Endometrium (tissue), 2 donors: Measurements from ENCODE around the gene ZNF366.

Experiments used
- FAIRE-seq: peaks from 2 replicates; lab custom pipeline; 2012; peaks lifted over from hg19 to GRCh38; lab: Jason Lieb, UNC
- donor health status: control.
- donor health status: control.

ZNF366 gene

GRCh38 chr5:72465066-72465465, 42.1 kb downstream of the ZNF366 start:
- FAIRE-seq, result no peak

GRCh38 chr5:72464071-72464470, 43.1 kb downstream of the ZNF366 start:
- no peak for FAIRE-seq

GRCh38 chr5:72463449-72464052, 43.7 kb downstream of the ZNF366 start:
- no peak for FAIRE-seq

GRCh38 chr5:72460413-72460812, 46.8 kb downstream of the ZNF366 start:
- no peak for FAIRE-seq

- FAIRE-seq, result no peak
These were observed 47.3 kb downstream of the ZNF366 start for GRCh38 chr5:72459913-72460312.

GRCh38 chr5:72459089-72459661, 48.0 kb downstream of the ZNF366 start:
- FAIRE-seq, result no peak

GRCh38 chr5:72458407-72458806, 48.8 kb downstream of the ZNF366 start:
- FAIRE-seq, result no peak

GRCh38 chr5:72457491-72457890, 49.7 kb downstream of the ZNF366 start:
- FAIRE-seq, result no peak

- FAIRE-seq, result no peak
These were observed 50.7 kb downstream of the ZNF366 start for GRCh38 chr5:72456391-72457074.

GRCh38 chr5:72455476-72455875, 51.7 kb downstream of the ZNF366 start:
- FAIRE-seq, result no peak

GRCh38 chr5:72454996-72455395, 52.2 kb downstream of the ZNF366 start:
- no peak for FAIRE-seq

GRCh38 chr5:72453246-72453775, 53.9 kb downstream of the ZNF366 start:
- no peak for FAIRE-seq

GRCh38 chr5:72452515-72453245, 54.5 kb downstream of the ZNF366 start:
- FAIRE-seq, result no peak

- FAIRE-seq, result peak; percentile 90
These were observed 55.3 kb downstream of the ZNF366 start for GRCh38 chr5:72451741-72452505.

GRCh38 chr5:72448368-72448767, 58.8 kb downstream of the ZNF366 start:
- FAIRE-seq, result no peak

- no peak for FAIRE-seq
These were observed 59.5 kb downstream of the ZNF366 start for GRCh38 chr5:72447751-72448150.

- FAIRE-seq, result no peak
These were observed 61.2 kb downstream of the ZNF366 start for GRCh38 chr5:72445969-72446368.

GRCh38 chr5:72443883-72444282, 63.3 kb downstream of the ZNF366 start:
- no peak for FAIRE-seq

- no peak for FAIRE-seq
These were observed 65.2 kb downstream of the ZNF366 start for GRCh38 chr5:72441862-72442540.

GRCh38 chr5:72441094-72441723, 66.0 kb downstream of the ZNF366 start:
- no peak for FAIRE-seq

GRCh38 chr5:72440207-72440638, 67.0 kb downstream of the ZNF366 start:
- no peak for FAIRE-seq
